CD4-positive, alpha-beta T cell treated with Interferon gamma for 1 hour (primary cell): ENCODE results near the gene BPHL.
A peak's percentile ranks its signal among the peaks of the same experiment; 100 is the strongest.
"Not testable (repeated sequence)": the region's sequence is repeated elsewhere in the genome, so short reads cannot be mapped to it uniquely, and the experiment has no call there.

Source experiments
- DNase-seq: peaks from one replicate; pipeline ENCODE4 v3.0.0-alpha.2; 2020

The BPHL gene

GRCh38 chr6:3157131-3157933 lies 38.8 kb downstream of the BPHL start, which contains the start of gene TUBB2A:
TSS of gene TUBB2A (minus strand) at chr6:3157544. CDS start at chr6:3157463, 81 bp downstream.
- DNase-seq = peak; percentile 85

DNA sequence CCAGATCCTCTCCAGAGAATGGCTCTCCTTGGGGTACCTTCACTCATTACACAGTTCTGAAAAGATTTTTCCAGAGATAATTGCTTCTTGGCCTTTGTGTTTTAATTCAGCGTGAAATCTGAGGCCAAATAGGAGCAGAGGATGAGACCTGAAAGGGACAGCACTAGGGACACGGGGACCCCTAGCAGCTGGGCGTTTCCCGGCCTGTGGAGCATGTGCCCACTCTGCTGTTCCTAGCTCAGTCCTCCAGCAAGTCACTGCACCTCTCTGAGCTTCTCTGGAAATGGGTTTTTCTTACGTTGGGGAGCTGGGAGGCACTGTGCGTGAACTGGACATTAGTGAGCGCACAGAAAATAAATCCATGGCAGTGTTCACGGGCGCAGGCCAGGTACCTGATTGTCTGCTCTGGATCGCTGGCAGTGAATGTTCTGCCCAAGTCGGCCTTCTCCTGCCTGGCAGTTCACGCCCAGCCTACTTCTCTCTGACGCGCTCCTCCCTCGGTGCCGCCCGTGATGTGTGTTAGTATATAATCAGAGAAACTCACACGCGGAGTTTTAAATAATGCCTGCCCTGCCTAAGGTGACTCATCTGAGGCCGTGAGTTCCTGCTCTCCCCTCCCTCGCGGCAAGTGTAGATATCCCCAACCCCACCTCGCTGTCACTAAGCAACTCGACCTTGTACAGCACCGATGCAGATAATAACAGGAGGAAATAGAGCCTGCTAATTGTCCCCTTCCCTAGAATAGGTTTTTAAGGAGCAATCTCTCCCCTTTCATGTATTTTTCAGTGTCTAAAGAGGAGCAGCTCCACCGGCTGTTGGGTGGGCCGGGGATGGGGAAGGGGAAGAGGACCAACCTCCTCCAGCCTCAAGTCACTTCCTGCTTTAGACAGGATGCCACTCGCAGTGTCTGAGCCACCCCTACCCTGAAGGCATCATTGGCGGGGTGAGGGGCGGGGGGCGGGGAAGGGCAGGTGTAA lies 41.6 kb downstream of the BPHL start:
- peak; percentile 71 for DNase-seq

- no peak for DNase-seq
Measured at GRCh38 chr6:3162067-3162497, 43.6 kb downstream of the BPHL start.

- peak; percentile 52 for DNase-seq
Measured at GRCh38 chr6:3162565-3163247, 44.2 kb downstream of the BPHL start.

DNA sequence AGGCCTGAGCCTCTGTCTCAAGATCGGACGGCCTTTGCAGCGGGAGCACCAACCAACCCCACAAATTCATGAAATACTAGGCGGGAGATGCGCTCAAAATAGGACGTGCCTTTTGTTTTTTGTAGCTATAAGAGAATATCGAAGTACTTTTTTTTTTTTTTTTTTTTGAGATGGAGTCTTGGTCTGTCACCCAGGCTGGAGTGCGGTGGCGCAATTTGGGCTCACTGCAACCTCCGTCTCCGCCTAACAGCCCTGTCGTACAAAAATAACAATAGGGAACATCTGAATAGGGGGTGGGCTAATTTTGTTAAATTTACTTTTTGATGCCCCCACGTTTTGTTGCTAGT lies 44.7 kb downstream of the BPHL start:
- DNase-seq = peak; percentile 22

GRCh38 chr6:3164388-3164787 lies 45.9 kb downstream of the BPHL start:
- no peak for DNase-seq

GRCh38 chr6:3165631-3166534 lies 47.4 kb downstream of the BPHL start:
- DNase-seq = no peak

DNA sequence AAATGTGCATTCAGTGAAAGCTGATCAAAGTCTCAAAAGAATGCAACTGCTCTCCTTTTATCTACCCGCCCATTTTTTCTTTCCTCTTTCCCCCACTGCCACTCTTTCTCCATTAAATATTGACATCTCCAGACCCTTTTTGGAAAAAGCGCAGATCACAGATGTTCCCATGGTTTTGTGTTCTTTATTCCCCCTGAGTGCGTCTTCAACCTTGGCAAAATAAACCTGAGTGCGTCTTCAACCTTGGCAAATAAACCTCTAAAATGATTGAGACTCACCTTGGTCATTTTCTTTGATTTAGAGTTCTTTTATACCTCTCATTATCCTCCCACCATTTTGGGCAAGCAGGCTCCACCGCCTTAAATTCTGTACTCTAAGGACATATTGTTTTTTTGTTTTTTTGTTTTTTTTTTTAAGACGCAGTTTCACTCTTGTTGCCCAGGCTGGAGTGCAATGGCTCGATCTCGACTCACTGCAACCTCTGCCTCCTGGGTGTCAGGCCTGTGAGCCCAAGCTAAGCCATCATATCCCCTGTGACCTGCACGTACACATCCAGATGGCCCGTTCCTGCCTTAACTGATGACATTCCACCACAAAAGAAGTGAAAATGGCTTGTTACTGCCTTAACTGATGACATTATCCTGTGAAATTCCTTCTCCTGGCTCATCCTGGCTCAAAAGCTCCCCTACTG lies 48.2 kb downstream of the BPHL start:
- DNase-seq = not testable (repeated sequence)

DNA sequence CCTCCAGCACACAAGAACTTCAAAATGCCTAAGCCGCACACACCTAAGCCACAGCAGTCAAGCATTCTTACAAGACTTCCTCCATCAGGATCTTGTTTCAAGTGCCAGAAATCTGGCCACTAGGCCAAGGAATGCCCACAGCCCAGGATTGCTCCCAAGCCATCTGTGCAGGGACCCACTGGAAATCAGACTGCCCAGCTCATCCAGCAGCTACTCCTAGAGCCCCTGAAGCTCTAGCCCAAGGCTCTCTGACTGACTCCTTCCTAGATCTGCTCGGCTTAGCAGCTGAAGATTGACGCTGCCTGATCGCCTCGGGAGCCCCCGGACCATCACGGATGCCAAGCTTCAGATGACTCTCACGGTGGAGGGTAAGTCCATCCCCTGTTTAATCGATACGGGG lies 49.5 kb downstream of the BPHL start:
- not testable (repeated sequence) for DNase-seq

DNA sequence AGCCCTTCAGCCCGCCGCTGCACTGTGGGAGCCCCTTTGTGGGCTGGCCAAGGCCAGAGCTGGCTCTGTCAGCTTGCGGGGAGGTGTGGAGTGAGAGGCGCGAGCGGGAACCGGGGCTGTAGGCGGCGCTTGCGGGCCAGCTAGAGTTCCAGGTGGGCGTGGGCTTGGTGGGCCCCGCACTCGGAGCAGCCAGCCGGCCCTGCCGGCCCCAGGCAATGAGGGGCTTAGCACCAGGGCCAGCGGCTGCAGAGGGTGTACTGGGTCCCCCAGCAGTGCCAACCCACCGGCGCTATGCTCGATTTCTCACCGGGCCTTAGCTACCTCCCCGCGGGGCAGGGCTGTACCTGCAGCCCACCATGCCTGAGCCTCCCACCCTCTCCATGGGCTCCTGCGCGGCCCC lies 52.2 kb downstream of the BPHL start:
- not testable (repeated sequence) for DNase-seq

- not testable (repeated sequence) for DNase-seq
Measured at GRCh38 chr6:3171313-3172175, 53.0 kb downstream of the BPHL start.

DNA sequence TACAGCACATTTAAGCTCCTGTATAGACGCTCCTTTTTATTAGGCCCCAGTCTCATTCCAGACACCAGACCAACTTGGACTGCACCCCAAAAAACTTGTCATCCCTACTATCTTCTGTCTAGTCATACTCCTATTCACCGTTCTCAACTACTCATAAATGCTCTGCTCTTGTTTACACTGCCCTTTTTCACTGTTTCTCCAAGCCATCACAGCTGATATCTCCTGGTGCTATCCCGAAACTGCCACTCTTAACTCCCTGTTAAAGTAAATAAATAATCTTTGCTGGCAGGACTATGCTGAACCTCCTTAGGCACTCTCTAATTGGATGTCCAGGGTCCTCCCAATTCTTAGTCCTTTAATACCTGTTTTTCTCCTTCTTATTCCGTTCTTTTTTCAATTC lies 54.3 kb downstream of the BPHL start:
- not testable (repeated sequence) for DNase-seq

GRCh38 chr6:3173636-3174089 lies 55.2 kb downstream of the BPHL start:
- not testable (repeated sequence) for DNase-seq

DNA sequence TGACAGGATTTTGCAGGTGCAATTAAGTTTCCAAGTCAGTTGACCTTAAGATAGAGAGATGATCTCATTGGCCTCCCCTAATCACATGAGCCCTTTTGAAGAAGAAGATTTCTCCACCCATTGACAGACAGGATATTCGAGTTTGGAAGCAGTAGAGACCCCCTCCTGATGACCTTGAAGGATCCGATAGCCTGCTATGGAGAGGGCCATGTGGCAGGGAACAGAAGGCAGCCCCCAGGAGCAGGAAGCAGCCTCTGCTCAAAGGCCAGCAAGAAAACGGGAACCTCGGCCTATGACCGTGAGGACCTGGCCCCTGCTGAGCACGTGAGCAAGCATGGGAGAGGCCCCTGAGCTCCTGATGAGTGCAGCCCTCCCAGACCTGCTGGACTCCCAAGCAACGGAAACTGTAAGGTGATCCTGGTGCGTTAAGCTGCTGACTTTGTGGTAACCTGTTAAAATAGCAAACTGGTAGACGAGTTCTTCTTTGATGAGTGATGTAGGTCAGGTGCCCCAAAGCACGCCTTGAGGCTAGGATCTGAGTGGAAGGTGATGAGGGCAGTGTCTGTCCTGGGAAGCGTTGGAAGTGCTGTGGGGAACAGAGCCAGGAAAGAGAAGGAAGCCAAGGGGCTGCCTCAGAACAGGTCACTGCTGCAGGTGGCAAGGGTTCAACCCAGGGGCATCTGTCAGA lies 57.3 kb downstream of the BPHL start:
- no peak for DNase-seq

GRCh38 chr6:3176562-3177355 lies 58.2 kb downstream of the BPHL start:
- DNase-seq = peak; percentile 35

DNA sequence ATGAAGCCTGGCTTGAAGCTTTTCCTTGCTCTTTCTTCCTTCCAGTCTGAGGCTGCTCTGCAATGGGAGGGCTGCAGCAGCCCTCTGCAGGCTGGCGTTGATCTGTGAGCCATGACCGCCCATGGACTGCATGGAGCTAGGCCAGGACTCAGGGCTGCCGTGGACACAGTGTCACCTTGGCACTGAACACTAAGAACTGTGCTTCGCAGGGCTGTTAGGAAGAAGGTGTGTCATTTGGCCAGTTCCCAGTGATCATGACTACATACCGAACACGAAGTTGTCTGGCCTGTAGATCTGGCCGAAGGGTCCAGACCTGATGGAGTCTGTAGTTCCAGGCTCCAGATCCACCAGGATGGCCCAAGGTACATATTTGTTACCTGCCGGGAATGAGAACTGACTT lies 60.2 kb downstream of the BPHL start:
- not testable (repeated sequence) for DNase-seq

GRCh38 chr6:3179945-3180344 lies 61.4 kb downstream of the BPHL start:
- not testable (repeated sequence) for DNase-seq

- no peak for DNase-seq
Measured at GRCh38 chr6:3181105-3181504, 62.6 kb downstream of the BPHL start.

DNA sequence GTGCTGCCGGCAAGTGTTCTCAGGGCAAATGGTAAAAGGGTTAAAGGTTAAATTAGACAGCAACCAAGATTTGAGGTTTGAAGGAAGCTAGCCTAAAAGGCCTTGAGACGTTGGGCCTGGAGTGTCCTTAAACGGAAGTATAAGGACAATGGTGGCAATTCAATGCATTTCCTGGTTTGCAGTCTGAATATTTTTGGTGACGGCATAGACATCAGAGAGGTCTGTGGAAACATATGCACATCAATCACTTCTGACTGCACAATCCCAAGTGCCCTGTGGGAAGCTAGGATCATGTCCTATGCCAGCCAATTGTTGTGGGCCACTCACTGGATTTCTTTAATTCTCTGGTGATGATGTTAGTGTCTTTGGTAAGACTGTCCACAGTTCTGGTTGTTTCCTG lies 64.6 kb downstream of the BPHL start:
- no peak for DNase-seq
